HG02610 (cell line): ENCODE results near the gene ATP8B3.

Experiments used
- ATAC-seq: cut with Tn5 transposase; IDR thresholded peaks from one replicate; pipeline ENCODE4 v1.9.1; 2021; ENCODE audit warnings: mild to moderate bottlenecking, moderate library complexity; ENCODE audit not compliant: unreplicated experiment

Gene ATP8B3

GRCh38 chr19:1817553-1818179 lies 5.6 kb upstream of the ATP8B3 start:
- ATAC-seq = no peak

- no peak for ATAC-seq
Observed at GRCh38 chr19:1816530-1817298, 4.6 kb upstream of the ATP8B3 start.

- no peak for ATAC-seq
Observed at GRCh38 chr19:1815605-1816529, 3.8 kb upstream of the ATP8B3 start.

GRCh38 chr19:1814833-1815604 lies 2.9 kb upstream of the ATP8B3 start:
- no peak for ATAC-seq

- no peak for ATAC-seq
Observed at GRCh38 chr19:1814391-1814790, 2.3 kb upstream of the ATP8B3 start.

GRCh38 chr19:1813192-1814182 lies 1.4 kb upstream of the ATP8B3 start:
- no peak for ATAC-seq

GRCh38 chr19:1812426-1813191 lies 533 bp upstream of the ATP8B3 start:
- ATAC-seq = peak; percentile 74

- no peak for ATAC-seq
Observed at GRCh38 chr19:1811472-1811894, 593 bp downstream of the ATP8B3 start.

- ATAC-seq = no peak
Observed at GRCh38 chr19:1810439-1811160, 1.5 kb downstream of the ATP8B3 start.

GRCh38 chr19:1809678-1810077 lies 2.4 kb downstream of the ATP8B3 start:
- no peak for ATAC-seq

GRCh38 chr19:1808395-1808731 lies 3.7 kb downstream of the ATP8B3 start:
- no peak for ATAC-seq

- no peak for ATAC-seq
Observed at GRCh38 chr19:1807695-1808394, 4.2 kb downstream of the ATP8B3 start.

GRCh38 chr19:1807030-1807694 lies 4.9 kb downstream of the ATP8B3 start:
- ATAC-seq = no peak

- no peak for ATAC-seq
Observed at GRCh38 chr19:1806184-1807029, 5.7 kb downstream of the ATP8B3 start.

GRCh38 chr19:1805401-1806183 lies 6.5 kb downstream of the ATP8B3 start:
- ATAC-seq = no peak
